Stimulated activated CD8-positive, alpha-beta memory T cell treated with anti-CD3 and anti-CD28 coated beads, Interleukin-12 subunit alpha, Interleukin-12 subunit beta, amount 100 ng/mL, for 1 hour (primary cell): ENCODE results near the gene TEAD1.
A peak's percentile ranks its signal among the peaks of the same experiment; 100 is the strongest.

Experiments
- DNase-seq: peaks from one replicate; pipeline ENCODE4 v3.0.0-alpha.2; 2020; ENCODE audit warnings: low read depth

TEAD1 gene

DNA sequence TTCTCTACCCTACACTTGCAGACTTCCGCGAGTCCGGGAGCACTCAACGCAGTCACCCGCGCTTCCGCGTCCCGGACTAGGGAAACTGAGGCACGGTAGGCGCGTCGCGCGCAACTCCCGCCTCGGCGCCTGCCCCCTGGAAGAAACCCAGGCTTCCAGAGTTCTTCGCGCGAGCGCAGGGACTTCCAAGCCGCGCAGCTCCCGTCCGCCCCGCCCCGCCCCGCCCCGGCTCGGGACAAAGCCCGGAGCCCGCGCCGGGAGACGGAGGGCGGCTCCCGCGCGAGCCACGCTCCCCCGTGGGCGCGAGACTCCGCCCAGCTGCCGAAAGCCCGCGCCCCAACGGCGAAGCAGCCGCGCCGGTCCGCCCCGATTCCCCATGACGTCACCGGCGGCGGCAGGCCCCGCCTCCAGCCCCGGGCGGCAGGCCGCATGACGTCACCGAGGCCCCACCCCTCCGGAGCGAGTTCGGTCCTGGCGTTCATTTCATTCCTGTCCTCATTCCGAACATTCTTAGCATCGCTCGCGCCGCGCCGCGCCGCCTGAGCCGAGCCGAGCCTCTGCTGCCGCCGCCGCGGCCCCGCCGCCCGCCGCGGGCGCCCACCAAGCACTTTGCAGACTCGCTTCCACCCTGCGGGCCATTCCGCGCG, at the start of gene TEAD1:
Gene TEAD1 (plus strand): TSS at position 498 of the 647 bp plus-strand sequence.
- peak; percentile 69 for DNase-seq

DNA sequence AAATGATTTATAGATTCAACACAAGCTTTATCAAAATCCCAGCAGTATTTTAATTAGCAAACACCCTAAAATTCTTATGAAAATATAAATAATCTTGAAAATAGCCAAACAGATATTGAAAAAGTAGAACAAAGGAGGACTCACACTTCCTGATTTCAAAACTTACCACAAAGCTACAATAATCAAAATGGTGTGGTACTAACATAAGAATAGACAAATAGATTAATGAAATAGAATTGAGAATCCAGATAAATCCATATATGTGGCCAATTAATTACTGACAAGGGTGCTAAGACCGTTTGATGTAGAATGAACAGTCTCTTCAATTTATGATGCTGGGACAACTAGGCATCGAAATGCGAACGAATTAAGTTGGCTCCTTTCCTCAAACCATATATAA, 49.6 kb upstream of the TEAD1 start:
- no peak for DNase-seq

DNA sequence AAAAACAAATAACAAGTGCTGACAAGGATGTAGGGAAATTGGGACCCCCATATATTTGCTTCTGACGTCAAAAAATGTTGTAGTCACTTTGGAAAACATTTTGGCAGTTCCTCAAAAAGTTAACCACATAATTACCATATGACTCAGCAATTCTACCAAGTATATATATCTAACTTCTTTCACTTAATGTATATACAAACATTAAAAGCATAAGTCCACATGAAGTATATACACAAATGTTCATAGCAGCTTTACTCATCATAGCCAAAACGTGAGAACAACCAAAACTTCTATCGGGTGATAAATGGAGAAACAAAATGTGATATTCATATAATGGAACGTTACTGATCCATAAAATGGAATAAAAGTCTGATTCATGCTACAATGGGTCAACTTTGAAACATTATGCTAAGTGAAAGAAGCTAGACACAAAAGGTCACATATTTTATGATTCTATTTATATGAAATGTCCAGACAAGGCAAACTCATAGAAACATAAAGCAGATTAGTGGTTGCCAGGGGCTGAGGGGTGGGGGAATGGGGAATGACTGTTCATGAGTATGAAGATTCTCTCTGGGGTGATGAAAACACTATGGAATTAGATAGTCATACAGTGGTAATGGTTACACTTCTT, 48.7 kb upstream of the TEAD1 start:
- no peak for DNase-seq

DNA sequence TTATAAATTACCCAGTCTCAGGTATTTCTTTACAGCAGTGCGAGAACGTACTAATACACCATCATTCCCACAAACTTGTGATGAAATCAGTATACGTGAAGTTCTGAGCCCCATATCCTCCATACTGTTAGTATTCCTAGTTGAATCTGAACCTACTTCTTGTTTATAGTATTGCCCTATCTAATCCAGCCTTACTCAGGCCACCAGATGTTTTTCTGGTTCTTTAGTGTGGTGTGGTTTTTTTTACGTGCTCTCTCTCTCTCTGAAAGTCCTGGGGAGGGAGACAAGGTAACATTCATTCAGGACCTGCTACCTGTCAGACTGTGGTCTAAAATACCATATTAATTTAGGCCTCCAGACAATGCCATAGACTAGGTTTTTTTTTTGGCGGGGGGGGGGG, 47.6 kb upstream of the TEAD1 start:
- no peak for DNase-seq

DNA sequence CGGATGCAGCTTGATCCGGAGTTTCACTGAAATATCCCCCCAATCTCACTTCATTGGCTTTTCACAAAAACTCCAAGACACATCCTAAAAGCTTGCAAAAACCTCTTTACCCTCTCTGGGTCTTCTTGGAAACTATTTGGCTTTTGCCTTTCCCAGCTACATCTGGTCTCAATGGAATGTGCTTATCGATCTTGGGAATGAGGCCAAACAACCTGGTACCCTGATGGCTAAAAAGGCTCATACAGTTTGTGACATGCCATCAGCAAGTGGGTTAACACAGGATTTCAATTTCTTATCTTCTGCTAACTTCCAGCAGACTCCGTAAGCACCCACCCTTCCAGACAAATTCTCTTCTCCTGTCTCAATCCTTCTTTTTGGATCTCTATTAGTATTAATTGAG, 45.9 kb upstream of the TEAD1 start:
- DNase-seq, result no peak

DNA sequence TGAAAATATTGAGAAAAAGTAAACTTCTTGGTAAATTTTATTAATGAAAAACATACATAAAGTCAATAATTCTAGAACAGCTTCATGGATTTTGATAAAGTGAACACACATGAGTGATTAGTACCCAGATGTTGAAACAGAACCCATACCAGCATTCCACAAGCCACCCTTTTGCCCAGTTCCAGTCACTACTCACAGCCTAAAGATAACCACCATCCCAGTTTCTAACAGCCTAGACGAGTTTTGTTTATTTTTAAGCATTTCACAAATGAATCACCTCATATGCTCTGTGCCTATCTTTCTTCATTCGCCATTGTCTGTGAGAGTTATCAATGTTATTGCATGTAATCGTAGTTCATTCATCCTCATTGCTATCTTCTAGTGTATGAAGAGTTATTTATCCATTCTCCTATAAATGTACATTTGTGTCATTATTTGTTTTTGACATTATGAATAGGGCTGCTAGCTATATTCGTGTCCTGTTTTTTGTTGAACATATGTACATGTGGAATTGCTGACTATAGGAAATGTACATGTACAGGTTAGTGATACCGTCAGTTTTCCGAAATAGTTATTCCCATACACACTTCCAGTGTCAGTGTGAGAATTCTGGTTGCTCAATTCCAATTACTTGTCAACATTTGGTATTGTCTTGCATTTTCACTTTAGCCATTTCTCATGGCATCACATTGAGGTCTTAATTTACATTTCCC, 44.5 kb upstream of the TEAD1 start:
- DNase-seq, result no peak

DNA sequence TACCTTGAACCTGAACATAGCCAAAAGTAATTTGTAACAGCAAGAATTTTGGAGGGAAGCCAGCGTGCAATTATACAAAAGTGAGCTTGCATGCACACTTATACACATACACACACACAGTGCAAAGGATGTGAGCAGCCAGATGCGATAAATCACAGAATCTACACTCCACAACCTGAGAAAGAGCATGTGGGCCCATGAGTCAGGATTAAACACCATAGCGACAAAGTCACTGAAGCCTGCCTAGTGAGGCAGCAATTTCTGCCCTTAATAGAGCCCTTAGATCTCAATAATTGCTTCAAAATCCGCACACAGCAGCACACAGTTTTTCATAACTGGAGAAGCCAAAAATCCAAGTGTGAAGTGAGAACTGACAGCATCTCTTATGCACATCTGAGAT, 42.6 kb upstream of the TEAD1 start:
- no peak for DNase-seq

DNA sequence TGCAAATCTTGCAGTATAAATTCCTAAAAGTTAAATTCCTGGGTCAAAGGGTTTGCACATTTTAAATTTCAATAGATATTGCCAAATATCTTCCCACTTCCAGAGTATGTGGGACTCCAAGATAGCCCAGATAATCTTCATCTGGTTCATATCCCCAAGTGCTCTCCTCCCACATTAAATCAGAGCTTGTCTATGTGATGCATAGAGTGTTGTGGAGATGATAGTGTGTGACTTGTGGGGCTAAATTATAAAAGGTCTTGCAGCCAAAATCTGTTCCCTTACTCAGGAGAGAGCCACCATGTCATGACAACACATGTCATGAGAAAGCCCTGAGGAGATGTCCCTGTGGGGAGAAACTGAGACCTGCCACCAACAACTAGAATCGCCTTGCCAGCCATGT, 39.9 kb upstream of the TEAD1 start:
- DNase-seq, result no peak

DNA sequence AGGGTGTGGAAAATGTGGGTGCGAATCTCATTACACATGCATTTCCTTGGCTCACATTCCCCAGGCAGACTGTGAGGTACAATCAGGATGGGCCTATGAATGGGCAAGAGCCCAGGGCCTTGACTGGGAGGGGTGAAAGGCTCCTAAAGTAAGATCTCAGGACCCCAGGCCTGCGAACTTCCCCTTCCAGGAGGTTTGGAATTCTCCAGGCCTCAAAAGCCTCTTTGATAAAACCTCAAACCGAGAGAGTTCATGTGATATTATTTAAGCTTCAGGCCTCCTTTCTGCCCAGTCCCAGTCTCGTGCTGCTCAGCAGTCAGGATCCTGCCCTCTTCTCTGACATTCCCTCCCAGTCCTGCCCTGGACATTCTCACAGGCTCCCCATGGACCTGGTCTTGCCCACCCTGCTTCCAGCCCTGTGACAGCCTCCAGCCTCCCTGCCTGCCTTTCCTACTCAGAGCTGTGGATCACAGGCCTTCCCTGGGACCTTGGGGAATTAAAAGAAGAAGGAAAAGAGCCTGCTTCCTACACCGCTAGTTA, 37.3 kb upstream of the TEAD1 start:
- no peak for DNase-seq

DNA sequence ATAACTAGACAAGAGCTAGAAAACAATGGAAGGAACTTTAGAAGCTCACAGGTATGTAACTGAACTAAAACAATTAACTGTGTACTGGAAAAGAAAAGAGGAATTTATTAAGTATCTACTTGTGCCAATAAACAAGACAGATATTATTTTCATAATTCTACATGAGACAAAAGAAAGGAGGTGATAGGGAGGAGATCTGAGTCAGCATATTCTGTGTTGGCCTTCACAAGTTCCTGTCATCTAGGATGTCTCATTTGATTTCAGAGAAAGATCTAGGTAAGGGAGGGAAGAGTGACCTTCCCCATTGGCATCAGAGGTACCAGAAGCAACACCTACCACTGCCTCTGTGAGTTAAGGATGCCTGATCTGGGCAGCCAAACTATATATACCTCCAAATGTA, 34.8 kb upstream of the TEAD1 start:
- no peak for DNase-seq

DNA sequence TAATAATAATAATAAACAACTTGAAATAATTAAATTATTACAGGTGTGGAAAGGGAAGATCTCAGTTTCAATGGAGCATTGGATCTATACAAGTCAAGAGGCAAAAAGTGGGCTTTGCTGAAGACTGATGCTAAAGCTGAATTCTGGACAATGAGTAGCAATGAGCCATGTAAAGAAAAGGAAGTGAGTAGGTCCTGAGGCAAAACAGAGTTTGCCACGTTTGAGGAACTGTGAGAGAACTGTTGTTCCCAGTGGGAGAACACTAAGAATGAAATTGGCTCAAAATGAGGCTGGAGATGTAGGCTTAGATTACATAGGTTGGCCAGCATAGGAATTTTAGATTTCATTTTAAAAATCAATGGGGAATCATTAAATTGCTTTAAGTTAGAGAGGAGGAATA, 33.9 kb upstream of the TEAD1 start:
- DNase-seq, result no peak

DNA sequence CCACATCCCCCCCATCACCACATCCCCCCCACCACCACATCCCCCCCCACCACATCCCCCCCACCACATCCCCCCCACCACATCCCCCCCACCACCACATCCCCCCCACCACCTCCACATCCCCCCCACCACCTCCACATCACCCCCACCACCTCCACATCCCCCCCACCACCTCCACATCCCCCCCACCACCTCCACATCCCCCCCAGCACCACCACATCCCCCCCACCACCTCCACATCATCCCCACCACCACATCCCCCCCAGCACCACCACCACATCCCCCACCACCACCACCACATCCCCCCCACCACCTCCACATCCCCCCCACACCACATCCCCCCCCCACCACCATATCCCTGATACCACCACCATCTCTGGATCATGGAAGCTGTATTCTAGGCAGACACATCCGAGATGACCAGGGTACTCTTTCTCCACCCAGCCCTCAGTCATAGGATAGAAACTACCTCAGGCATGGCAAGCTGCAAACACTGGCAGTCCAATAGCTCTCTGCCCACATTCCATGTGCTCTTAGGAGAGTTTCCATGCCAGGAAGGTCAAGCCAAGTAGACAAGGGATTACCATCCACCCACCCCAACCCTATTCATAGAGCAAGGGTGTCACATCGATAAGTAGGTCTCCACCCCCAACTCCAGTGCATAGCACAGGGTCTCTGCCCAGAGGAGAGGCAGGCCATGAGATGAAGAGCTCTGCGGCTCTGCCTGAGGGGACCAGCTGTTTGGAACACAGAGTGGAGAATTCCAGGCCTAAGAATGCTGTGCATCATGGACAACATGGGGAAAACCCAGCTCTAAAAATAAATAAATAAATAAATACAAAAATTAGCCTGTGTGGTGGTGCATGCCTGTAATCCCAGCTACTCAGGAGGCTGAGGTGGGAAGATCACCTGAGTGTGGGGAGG, 33.0 kb upstream of the TEAD1 start:
- DNase-seq, result no peak

DNA sequence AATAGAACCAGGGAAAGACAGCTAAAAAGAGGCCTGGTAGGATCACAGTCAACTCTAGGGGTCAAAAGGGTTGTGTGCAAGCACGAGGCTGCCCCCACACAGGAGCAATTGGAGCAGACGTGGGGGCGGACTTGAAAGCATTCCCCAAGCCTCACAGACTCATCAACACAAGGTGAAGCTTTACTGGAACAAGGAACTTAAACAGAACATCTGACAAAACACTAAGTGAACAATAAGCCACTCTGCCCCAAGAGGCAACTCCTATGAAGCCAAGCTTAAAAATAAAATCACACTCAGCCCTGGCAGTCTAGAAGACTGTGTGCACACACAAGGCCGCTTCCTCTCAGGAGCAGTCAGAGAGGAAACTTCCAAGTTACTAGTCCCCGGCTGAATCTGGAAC, 32.2 kb upstream of the TEAD1 start:
- no peak for DNase-seq

DNA sequence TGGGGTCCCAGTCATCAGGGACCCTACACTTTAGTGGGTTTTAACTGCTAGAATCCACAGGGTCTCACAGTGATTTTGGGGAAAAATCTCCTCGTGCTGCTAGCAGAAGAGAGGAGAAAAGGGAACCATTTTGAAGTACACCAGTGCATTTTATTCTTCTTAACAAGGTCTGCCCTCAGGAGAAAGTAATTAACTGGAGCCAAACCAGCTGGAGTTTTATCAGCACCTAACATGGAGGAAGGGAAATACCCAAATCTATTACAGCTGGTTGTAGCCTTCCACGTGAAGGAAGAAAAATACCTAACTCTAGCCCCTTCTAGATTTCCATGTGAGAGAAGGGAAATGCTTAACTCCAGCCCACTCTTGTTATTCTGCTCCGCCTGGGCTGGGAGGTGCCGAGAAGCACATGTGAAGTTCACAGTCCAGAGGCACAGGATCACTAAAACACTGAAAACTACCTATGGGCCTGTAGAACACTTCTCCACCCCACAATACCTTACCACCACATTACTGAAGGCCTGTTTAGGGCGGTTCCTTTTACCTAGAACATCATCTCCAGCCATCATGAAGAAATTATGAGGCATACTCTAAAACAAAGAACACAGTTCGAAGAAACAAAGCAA, 31.3 kb upstream of the TEAD1 start:
- no peak for DNase-seq

DNA sequence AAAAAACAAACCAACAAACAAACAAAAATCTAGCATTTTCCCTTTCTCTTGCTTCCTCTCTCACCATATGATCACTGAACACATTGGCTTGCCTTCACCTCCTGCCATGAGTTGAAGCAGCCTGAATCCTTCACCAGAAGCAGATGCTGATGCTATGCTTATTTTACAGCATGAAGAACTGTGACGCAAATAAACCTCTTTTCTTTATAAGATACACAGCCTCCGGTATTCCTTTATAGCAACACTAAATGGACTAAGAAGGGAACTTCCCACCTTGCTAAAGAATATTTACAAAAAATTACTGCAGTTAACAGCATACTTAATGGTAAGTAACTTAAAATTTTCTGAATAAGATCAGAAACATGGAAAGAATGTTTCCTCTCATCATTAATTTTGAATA, 27.7 kb upstream of the TEAD1 start:
- DNase-seq, result no peak

DNA sequence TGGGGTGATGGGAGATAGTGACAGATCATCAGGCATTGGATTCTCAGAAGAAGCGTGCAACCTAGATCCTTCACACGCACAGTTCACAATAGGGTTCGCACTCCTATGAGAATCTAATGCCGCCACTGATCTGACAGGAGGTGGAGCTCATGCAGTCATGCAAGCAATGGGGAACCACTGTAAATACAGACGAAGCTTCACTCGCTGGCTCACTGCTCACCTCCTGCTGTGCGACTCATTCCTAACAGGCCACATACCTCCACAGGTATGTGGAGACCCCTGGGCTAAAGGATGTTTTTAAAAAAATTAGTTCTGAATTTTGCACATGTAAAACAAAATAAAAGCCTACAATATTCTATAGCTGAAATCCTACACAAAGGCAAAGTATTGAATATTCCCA, 20.5 kb upstream of the TEAD1 start:
- no peak for DNase-seq

DNA sequence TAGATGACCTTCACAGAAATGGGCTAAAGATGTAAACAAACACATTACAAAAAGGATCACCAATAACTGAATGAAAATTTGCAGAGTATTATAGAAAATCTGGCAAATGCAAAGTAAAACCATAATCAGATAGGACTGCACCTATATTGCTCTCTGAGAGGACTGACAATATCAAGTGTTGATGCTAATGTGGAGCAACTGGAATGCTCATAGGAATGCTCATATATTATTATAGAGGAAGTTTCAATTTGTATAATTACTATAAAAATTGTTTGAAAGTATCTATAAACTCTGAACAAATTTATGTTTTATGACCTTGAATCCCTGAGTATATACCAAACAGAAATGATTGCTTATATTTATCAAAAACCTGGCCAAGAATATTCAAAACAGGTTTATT, 18.4 kb upstream of the TEAD1 start:
- no peak for DNase-seq

DNA sequence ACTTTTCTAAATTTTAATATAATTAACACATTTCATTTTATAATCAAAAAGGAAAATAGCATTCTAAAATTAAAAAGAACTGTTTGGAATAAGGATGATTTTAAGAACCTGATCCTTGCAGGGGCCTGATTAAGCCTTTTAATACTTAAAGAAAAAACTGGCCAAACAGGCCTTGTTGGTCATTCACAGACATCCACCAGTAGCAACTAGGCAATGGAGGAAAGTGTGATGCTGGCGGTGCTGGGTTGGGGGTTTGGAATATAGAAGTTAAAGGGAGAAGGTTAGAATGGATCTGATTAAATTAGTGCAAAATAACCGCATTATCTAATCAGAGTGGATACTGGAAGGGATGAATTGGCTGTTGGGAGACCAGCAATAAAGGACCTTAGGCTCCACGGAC, 16.9 kb upstream of the TEAD1 start:
- DNase-seq, result no peak

DNA sequence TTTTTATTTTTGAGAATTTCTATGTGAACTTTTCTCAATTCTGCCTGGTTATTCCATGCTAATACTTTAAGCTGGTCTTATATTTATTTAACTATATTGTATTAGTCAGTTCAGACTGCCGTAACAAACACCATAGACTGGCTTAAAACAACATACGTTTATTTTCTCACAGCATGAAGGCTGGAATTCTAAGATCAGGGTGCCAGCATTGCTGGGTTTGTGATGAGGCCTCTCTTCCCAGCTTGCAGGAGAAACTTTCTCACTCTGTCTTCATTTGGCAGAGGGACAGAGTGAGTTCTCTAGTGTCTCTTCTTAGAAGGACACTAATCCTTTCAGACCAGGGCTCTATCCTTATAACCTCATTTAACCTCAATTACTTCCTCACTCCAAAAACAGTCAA, 16.2 kb upstream of the TEAD1 start:
- no peak for DNase-seq

DNA sequence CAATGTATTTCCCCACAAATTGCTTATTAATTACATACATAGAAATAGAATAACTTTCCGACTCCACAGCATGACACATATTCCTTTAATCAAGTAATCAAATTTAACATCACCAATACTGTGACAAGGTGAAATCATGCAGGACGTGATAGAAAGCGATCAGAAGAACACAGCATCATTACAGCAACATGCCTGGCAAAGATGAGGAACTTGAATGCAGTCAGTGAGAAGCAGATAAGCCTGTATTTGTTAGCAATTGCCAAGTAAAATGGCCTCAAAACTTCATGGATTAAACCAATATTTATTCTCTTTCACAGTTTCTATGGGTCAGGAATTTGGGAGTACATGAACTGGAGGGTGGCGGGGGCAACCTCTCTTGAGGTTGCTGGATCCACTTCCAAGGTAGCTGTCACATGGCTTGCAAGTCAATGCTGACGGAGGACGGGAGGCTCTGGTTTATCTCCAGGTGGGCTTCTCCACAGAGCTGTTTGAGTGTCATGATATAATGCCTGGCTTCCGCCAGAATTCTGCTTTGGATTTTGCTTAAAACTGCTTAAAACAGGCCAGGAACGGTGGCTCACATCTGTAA, 12.0 kb upstream of the TEAD1 start:
- no peak for DNase-seq

DNA sequence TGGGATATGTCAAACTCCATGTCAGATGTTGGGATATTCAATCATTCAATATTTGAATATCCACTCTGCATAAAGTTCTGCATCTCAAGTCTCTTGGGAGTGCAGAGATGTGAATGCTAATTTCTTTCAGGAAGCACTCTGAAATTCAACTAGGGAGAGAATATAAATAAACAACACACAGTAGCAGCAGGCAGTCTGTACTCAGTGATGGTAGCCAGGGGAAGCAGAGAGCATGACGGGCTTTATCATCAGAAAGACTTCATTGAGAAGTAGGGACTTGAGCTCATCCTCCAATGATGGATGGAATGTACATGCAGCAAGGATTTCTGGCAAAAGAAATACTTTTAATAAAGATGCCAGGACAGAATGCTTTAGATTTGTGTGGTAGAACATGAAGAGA, 9.8 kb upstream of the TEAD1 start:
- no peak for DNase-seq
